Spinal cord (tissue), 10 donors: ENCODE results near the gene NDUFA1. TPM values are rescaled to one million over a fixed set of nuclear protein-coding genes. Genes with fewer than 3 reads are reported as not detected.
"Not testable (repeated sequence)": the region's sequence is repeated elsewhere in the genome, so short reads cannot be mapped to it uniquely, and the experiment has no call there.

Source experiments
- DNase-seq, 6 donors: peaks; one replicate each; pipeline versions ENCODE4 v3.0.0 to v3.0.0-alpha.2; 2013 to 2015; ENCODE audit warnings: low spot score in 6 of 6, low read depth in 4 of 6
- H3K27ac ChIP-seq: one replicate; pipeline ENCODE4 v1.5.1; 2013; ENCODE audit warnings: low read depth, low read length, control low read depth
- H3K27me3 ChIP-seq: one replicate; pipeline ENCODE4 v1.6.1; 2013; ENCODE audit warnings: low read length; ENCODE audit not compliant: control insufficient read depth, insufficient read depth
- H3K36me3 ChIP-seq: one replicate; pipeline ENCODE4 v1.6.1; 2013; ENCODE audit warnings: low read length; ENCODE audit not compliant: control insufficient read depth, insufficient read depth
- H3K4me1 ChIP-seq: one replicate; pipeline ENCODE4 v1.6.1; 2013; ENCODE audit warnings: low read length; ENCODE audit not compliant: control insufficient read depth, insufficient read depth
- H3K4me3 ChIP-seq: one replicate; pipeline ENCODE4 v1.5.1; 2013; ENCODE audit warnings: low read depth, low read length, control low read depth
- H3K9me3 ChIP-seq: one replicate; pipeline ENCODE4 v1.6.1; 2013; ENCODE audit warnings: low read length; ENCODE audit not compliant: control insufficient read depth, insufficient read depth
- WGBS: methylation state at CpG from one replicate; pipeline ENCODE4 v1.1.5; 2013; ENCODE audit warnings: missing lambda C conversion rate; ENCODE audit not compliant: insufficient coverage; 5-methylcytosine and 5-hydroxymethylcytosine counted together
- polyA plus RNA-seq, 2 donors: library from polyadenylated mRNA; unstranded; fragments of 120-200 nt; gene quantifications; one replicate each; pipeline ENCODE4 v1.2.1, GENCODE V29; 2013; ENCODE audit not compliant: insufficient read length in 2 of 2
- total RNA-seq, 2 donors: library from RNA; depleted of rRNA in 1 of 2; stranded (reverse); fragments of 120-200 nt in 1 of 2; fragments of >200 nt in 1 of 2; gene quantifications; one replicate each; pipeline versions ENCODE4 v1.2.3 to v1.2.4, GENCODE V29; 2013 to 2014
- donor health status: healthy.

The NDUFA1 gene
- total and polyA plus RNA-seq, 4 donors: 59.9 to 240 (median 129) TPM

- DNase-seq: no peak
- Histone ChIP-seq H3K4me3 (peak overlapping the region; percentile 69), H3K4me1 (peaks cover 5% of the 10 kb centered on the region), H3K27ac (peak overlapping the region; percentile 93), H3K9me3 (peaks cover 2% of the 10 kb centered on the region), H3K27me3 (no peaks in the 10 kb centered on the region), H3K36me3 (peaks cover 6% of the 10 kb centered on the region)
- WGBS: 23% methylated on average over 26 of the region's 26 CpGs
These were observed 410 bp upstream of the NDUFA1 start for GRCh38 chrX:119871245-119871598.

GRCh38 chrX:119878740-119879139 is 7.1 kb downstream of the NDUFA1 start:
- Histone ChIP-seq H3K27ac (no peak overlapping the region), H3K4me3 (no peak overlapping the region), H3K36me3 (no peaks in the 10 kb centered on the region), H3K9me3 (no peaks in the 10 kb centered on the region), H3K27me3 (no peaks in the 10 kb centered on the region), H3K4me1 (no peaks in the 10 kb centered on the region)
- no CpG with 5 or more reads among the region's 2 CpGs for WGBS
- DNase-seq: no peak

GRCh38 chrX:119880076-119880475 is 8.4 kb downstream of the NDUFA1 start:
- no peaks in the 10 kb centered on the region for H3K4me1 ChIP-seq
- no peak for DNase-seq
- H3K27ac ChIP-seq: no peak overlapping the region
- H3K9me3 ChIP-seq: no peaks in the 10 kb centered on the region
- WGBS: 50% methylated on average over 1 of the region's 5 CpGs
- H3K36me3 ChIP-seq: no peaks in the 10 kb centered on the region
- H3K27me3 ChIP-seq: no peaks in the 10 kb centered on the region
- H3K4me3 ChIP-seq: no peak overlapping the region

GRCh38 chrX:119880552-119881437 is 9.2 kb downstream of the NDUFA1 start:
- Histone ChIP-seq H3K4me1 (no peaks in the 10 kb centered on the region), H3K4me3 (no peak overlapping the region), H3K27ac (no peak overlapping the region), H3K27me3 (no peaks in the 10 kb centered on the region), H3K36me3 (no peaks in the 10 kb centered on the region), H3K9me3 (no peaks in the 10 kb centered on the region)
- 53% methylated on average over 10 of the region's 11 CpGs for WGBS
- peak in 2 of 6 donors; percentile 56 to 72 for DNase-seq

GRCh38 chrX:119885554-119886428 is 14.2 kb downstream of the NDUFA1 start:
- 72% methylated on average over 4 of the region's 11 CpGs for WGBS
- no peak for DNase-seq
- no peaks in the 10 kb centered on the region for H3K27me3 ChIP-seq
- H3K4me3 ChIP-seq: no peak overlapping the region
- H3K27ac ChIP-seq: no peak overlapping the region
- peaks cover 8% of the 10 kb centered on the region for H3K4me1 ChIP-seq
- H3K9me3 ChIP-seq: no peaks in the 10 kb centered on the region
- no peaks in the 10 kb centered on the region for H3K36me3 ChIP-seq

GRCh38 chrX:119887721-119888425 is 16.2 kb downstream of the NDUFA1 start:
- 32% methylated on average over 34 of the region's 40 CpGs for WGBS
- H3K9me3 ChIP-seq: no peaks in the 10 kb centered on the region
- no peaks in the 10 kb centered on the region for H3K27me3 ChIP-seq
- no peaks in the 10 kb centered on the region for H3K36me3 ChIP-seq
- H3K27ac ChIP-seq: no peak overlapping the region
- no peak overlapping the region for H3K4me3 ChIP-seq
- peaks cover 8% of the 10 kb centered on the region for H3K4me1 ChIP-seq
- DNase-seq: peak in 2 of 6 donors; percentile 51 to 52

GRCh38 chrX:119890626-119891025 is 19.0 kb downstream of the NDUFA1 start:
- not testable (repeated sequence) for H3K4me3 ChIP-seq, H3K27ac ChIP-seq, H3K4me1 ChIP-seq, H3K27me3 ChIP-seq, DNase-seq, H3K36me3 ChIP-seq, H3K9me3 ChIP-seq
- 78% methylated on average over 26 of the region's 36 CpGs for WGBS

- not testable (repeated sequence) for H3K27ac ChIP-seq, DNase-seq, H3K4me3 ChIP-seq, H3K27me3 ChIP-seq, H3K36me3 ChIP-seq, H3K9me3 ChIP-seq, H3K4me1 ChIP-seq
- WGBS: 72% methylated on average over 4 of the region's 16 CpGs
These were observed 20.5 kb downstream of the NDUFA1 start for GRCh38 chrX:119891961-119892692.

- DNase-seq: peak in 2 of 6 donors; percentile 70 to 80
- Histone ChIP-seq H3K9me3 (no peaks in the 10 kb centered on the region), H3K36me3 (no peaks in the 10 kb centered on the region), H3K27ac (no peak within 1 kb of the TSS), H3K4me1 (no peaks in the 10 kb centered on the region), H3K27me3 (no peaks in the 10 kb centered on the region), H3K4me3 (no peak within 1 kb of the TSS)
- 71% methylated on average over 1 of the region's 4 CpGs for WGBS
These were observed 24.3 kb downstream of the NDUFA1 start, which contains the start of gene AKAP14 for GRCh38 chrX:119895843-119896326. Gene AKAP14 (plus strand): TSS chrX:119895893. CDS start chrX:119903224, 7,331 bp downstream.
